Umbilical cord (tissue), 2 donors: Measurements from ENCODE around the gene HOXB8. TPM values are rescaled to one million over a fixed set of nuclear protein-coding genes. Genes with fewer than 3 reads are reported as not detected.

Source experiments
- DNase-seq: peaks from one replicate; pipeline ENCODE4 v3.0.0-alpha.2; 2015; ENCODE audit warnings: low spot score
- total RNA-seq: library from RNA; depleted of rRNA; stranded (reverse); fragments of >200 nt; gene quantifications from one replicate; pipeline ENCODE4 v1.2.3, GENCODE V29; 2014; ENCODE audit warnings: low replicate concordance; ENCODE audit not compliant: insufficient read depth

The HOXB8 gene
- total RNA-seq, 1 donor from 2014 or later: not detected

- DNase-seq: no peak
Observed at GRCh38 chr17:48596000-48596734, 18.9 kb downstream of the HOXB8 start.

GRCh38 chr17:48595278-48595999 is 19.7 kb downstream of the HOXB8 start:
- DNase-seq: no peak

- no peak for DNase-seq
Observed at GRCh38 chr17:48594538-48595277, 20.4 kb downstream of the HOXB8 start.

- DNase-seq: peak; percentile 79
Observed at GRCh38 chr17:48593840-48594537, 21.1 kb downstream of the HOXB8 start.

- no peak for DNase-seq
Observed at GRCh38 chr17:48593126-48593829, 21.8 kb downstream of the HOXB8 start, which contains the start of gene HOXB5. TSS of gene HOXB5 (minus strand) at chr17:48593779. CDS start at chr17:48593682, 97 bp downstream.

GRCh38 chr17:48592577-48592976 is 22.5 kb downstream of the HOXB8 start:
- DNase-seq: no peak

- no peak for DNase-seq
Observed at GRCh38 chr17:48592057-48592514, 23.0 kb downstream of the HOXB8 start.

- no peak for DNase-seq
Observed at GRCh38 chr17:48591255-48592056, 23.6 kb downstream of the HOXB8 start.

- DNase-seq: no peak
Observed at GRCh38 chr17:48590607-48591161, 24.4 kb downstream of the HOXB8 start.

GRCh38 chr17:48589831-48590606 is 25.1 kb downstream of the HOXB8 start, which contains the start of gene HOXB3:
TSS of gene HOXB3 (minus strand) at chr17:48590241. CDS start at chr17:48552474, 37,767 bp downstream.
- no peak for DNase-seq

- DNase-seq: no peak
Observed at GRCh38 chr17:48589060-48589830, 25.8 kb downstream of the HOXB8 start.

- DNase-seq: no peak
Observed at GRCh38 chr17:48588528-48588927, 26.6 kb downstream of the HOXB8 start.

GRCh38 chr17:48588074-48588415 is 27.0 kb downstream of the HOXB8 start:
- no peak for DNase-seq

GRCh38 chr17:48587276-48588073 is 27.6 kb downstream of the HOXB8 start:
- DNase-seq: no peak

GRCh38 chr17:48586355-48587258 is 28.5 kb downstream of the HOXB8 start:
- DNase-seq: no peak

GRCh38 chr17:48584223-48584741 is 30.8 kb downstream of the HOXB8 start:
- no peak for DNase-seq
